GM19324 (cell line): Measurements from ENCODE around the gene C1D.
A peak's percentile ranks its signal among the peaks of the same experiment; 100 is the strongest.
"Not testable (repeated sequence)": the region's sequence is repeated elsewhere in the genome, so short reads cannot be mapped to it uniquely, and the experiment has no call there.

Experiments
- ATAC-seq: cut with Tn5 transposase; IDR thresholded peaks from one replicate; pipeline ENCODE4 v1.9.1; 2021; ENCODE audit warnings: mild to moderate bottlenecking, moderate library complexity; ENCODE audit not compliant: unreplicated experiment, low FRiP score

Gene C1D, protein sequence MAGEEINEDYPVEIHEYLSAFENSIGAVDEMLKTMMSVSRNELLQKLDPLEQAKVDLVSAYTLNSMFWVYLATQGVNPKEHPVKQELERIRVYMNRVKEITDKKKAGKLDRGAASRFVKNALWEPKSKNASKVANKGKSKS

DNA sequence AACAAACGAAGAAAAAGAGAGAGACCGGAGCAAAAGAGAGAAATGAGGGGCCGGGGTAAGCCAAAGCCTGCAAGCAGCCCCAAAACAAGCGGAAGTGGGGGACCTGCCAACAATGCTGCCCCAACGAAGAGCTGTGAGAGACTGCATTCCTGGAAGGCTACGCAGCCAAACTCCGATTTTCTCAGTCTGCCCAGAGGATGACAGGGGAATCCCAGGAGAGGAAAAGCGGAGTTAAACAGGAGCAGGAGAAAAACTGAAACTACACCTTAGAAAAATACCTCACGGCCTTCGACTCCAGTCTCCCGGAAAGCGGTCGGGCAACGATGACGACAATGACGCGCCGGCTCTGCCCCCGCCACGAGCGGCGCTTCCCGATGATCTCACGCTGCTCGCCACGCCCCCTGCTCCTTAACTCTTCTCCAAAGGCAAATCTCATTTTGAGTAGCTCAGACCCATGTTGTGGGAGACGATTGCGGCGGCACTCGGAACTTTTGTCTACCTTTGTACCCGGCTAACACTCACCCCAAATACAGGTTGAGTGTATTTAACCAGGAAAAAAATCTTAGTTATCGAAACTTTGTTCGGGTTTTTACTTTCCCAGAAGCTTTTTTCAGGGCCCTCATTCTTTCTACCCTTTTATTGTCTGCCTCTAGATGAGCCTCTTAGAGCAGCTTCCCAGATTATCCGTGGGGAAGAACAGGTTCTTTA, at the start of gene C1D:
Gene C1D (minus strand): TSS at position 325 of the 708 bp plus-strand sequence. CDS start 15,694 bp downstream, outside the sequence.
- ATAC-seq = peak; percentile 96

DNA sequence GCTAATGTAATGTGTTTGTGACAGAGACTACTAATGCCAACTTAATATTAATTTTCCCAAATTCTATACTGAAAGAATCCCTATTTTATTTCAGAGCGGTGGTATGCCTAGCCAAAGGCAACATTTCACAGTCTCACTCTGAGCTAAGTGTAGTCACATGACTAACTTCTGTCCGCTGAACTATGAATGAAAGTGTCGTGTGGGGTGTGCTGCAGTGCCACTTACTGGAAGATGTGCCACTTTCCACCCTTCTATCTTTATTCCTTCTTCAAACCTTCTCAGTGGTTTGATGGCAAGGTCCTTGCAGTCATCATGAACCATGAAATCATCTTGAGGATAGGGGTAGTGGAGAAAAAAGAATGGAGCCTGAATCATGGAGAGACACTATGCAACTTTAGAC, 47.3 kb upstream of the C1D start:
- ATAC-seq = peak; percentile 96

DNA sequence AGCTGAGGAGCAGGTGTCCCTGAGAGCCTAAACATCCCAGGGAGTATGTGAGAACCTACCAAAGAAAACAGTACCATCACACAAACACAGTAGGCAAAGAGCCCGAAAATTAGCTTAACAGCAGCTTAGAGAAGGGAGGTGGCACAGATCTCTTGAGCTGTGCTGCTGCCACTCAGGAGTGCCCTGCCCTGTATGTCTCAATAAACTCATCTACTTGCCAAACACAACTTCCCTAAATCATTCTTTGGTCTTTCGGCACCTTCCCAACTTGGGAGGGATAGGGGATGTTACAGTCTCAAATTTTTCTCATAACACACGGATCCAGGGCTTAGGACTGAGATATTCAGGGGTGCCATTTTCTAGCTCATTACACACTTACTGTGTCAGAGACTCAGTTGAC, 45.3 kb upstream of the C1D start:
- ATAC-seq = no peak

DNA sequence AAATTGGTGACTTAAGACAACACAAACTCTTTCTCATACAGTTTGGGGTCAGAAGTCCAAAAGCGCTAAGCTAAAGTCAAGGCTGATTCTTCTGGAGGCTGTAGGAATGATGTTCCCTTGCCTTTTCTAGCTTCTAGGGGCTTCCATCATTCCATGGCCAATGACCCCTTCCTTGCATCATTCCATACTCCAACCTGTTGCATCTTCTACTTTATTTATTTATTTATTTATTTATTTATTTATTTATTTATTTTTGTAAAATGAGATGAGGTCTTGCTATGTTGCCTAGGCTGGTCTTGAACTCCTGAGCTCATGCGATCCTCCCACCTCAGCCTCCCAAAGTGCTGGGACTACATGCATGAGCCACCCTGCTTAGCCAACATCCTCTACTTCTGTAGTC, 44.7 kb upstream of the C1D start:
- ATAC-seq = no peak

DNA sequence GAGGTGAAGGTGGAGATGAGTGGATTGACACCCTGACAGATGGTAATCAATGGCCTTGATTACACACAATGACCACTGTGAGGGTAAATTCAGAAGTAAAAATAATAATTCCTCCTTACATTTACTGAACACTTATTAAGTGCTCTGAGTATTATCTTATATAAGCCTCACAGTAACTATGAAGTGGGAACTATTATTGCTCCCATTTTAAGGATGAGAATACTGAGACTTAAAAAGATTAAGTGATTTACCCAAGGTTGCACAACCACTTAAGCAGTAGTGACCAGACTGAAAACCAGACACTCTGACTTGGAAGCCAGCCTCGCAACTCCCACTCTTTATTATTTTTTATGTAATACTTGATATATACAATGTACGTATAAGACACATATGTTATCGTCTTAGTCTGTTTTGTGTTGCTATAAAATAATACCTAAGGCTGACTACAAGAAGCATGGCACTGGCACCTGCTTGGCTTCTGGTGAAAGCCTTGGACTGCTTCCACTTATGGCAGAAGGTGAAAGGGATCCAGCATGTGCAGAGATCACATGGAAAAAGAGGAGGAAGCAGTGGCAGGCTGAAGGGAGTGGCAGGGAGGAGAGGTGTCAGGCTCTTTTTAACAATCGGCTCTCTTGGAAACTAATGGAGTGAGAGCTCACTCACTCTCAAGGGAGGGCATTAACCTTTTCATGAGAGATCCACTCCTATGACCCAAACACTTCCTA, 41.5 kb upstream of the C1D start:
- no peak for ATAC-seq

DNA sequence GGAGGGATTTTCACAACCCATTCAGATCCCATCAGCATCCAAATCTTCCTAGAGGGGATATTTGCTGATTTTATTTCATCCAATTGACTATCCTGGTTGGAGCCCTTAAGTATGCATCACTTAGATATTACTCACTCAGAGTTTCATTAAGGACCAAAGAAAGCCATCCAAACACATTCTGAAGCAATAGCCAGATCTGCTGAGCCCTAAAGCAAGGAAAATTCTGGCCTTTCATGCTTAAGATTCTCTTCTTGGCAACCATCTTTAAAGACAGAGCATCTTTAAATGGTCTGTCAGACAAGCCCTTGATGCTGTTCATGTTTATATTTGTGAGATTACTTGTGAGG, 40.9 kb upstream of the C1D start:
- ATAC-seq = no peak

DNA sequence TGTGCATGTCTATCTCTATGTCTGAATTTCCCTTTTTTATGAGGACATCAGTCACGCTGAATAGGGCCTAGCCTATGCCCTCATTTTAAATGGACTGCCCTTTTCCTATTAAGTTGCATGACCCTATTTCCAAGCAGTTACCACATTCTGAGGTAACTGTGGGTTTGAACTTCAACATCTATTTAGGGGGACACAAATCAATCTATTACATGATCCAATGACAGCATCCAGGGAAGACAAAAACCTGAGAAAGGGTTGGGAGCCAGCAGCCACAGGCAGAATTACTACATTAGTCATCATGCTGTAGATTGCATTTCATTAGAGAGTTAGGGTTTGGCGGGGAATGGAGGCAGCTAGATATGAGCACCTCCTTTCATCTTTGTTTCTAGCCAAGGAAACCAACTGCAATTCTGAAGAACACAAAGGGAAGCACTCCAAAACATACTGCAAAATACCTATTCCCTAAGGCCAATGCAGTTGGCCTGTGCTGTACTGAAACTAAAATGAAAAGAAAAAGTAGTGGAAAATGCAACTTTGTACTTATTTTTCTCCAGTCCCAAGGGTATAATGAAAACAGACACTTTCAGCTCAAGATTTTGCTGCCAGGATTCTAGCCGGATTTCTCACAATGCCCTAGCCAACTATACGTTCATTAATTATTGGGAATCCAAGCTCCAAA, 40.4 kb upstream of the C1D start:
- no peak for ATAC-seq

DNA sequence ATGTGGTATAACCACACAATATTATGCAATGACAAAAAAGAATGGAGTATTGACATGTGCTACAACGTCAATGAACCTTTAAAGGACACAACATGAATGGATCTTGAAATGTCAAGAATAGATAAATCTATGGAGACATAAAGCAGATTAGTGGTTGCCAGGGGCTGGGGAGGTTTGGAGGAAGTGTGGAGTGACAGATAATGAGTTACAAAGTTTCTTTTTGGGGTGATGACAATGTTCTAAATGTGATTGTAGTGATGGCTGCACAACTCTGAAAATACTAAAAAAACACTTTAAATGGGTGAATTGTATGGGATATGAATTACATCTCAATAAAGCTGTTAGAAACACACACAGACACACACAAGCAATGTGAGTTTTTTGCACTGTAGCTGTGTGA, 37.4 kb upstream of the C1D start:
- ATAC-seq = no peak

DNA sequence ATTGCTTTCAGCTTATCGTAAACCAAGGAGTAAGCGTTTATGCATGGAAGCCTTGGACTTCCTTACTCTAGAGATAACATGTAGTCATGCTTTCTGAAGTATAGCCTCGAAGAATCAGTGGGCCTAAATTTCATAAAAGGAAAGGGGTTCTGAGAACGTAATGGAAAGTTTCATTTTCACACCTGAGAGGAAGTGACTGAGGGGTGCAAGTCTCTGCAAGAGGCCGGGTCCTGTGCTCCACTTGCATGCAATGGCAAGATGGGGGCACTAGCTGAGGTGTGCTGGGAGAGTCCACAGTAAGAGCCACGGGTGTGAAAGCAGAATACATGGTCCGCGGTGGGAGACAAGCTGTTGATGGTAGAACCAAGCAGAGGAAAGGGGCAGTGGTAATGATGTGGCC, 36.5 kb upstream of the C1D start:
- no peak for ATAC-seq

DNA sequence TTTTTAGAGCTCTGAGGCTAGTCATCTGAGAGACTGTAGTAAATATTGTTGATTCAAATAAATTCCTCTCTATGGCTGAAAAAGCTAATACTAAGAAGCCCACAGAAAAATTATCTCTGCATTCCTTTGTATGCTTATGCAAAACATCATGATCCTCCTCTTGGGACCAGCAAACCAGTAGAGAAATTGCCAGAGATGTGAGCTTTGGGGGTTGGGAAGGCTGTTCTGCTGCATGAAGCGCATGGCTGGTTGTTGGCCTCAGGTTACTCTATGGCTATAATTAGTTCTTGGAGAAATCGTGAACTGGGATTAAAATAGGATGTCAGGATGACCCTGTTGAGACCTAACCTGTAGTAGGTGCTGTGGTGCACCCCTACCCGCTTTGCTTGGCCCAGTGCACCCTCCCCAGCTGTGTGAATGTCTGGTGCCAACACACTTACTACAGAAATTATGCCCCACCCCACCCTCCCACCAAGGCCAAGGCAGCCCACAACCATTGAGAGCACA, 35.5 kb upstream of the C1D start:
- ATAC-seq = no peak

DNA sequence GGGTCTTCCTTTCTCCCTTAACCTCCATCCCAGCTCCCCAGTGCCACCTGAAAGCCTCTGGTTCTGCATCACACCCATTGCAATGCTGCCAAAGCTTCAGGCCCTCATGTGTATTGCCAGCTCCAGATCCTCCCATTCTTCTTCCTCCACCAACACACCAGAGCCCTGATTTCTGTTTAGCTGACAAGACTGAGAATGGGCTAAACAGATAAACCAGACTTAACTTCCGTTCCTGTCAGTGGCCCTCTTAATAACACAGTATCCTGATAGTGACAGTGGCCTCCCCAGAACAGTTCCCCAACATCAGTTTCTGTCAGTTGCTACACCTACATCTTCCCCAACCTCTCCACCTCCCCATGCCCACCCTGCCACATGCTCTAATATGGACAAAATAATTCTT, 31.3 kb upstream of the C1D start:
- no peak for ATAC-seq

DNA sequence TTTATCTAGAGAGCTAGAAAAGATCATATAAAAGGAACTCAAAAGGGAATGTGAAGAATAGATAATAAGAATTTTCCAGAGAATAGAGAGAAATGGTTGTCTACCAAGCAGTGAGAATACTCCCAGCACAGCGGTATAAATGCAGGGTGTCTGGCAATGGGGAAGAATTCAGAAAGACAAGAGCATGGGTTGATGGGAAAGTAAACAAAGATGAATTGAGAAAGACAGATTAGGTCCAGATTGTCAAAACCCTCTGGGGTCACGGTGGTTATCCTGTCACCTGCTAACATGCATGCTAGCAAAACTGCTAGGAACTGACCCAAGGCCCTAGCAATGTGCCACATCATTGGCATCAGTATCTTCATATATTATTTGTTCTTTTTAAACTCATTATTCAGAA, 30.8 kb upstream of the C1D start:
- no peak for ATAC-seq

DNA sequence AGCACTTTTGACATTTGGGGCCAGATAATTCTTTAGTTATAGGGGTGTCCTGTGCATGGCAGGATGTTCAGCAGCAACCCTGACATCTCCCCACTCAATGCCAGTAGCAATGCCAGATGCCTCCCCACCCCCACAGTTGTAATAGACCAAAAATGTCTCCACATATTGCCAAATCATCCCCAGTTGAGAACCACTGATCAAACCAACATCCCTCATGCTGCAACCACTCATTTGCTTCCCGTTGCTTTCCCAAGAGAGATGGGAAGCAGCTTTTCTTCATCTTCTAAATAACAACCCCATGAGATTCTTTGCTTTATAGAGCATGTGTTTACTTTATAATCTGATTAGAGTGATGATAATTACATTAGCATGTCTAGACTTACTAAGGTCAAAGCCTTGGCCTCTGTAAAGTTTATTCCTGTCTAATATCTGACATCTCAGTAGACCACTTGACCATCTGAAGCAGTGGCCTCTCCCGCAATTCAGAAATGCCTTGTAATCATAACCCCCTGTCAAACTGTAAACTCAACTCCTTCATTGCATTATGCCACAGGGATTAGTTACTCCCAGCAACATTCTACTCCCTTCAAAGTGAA, 28.7 kb upstream of the C1D start:
- ATAC-seq = no peak

DNA sequence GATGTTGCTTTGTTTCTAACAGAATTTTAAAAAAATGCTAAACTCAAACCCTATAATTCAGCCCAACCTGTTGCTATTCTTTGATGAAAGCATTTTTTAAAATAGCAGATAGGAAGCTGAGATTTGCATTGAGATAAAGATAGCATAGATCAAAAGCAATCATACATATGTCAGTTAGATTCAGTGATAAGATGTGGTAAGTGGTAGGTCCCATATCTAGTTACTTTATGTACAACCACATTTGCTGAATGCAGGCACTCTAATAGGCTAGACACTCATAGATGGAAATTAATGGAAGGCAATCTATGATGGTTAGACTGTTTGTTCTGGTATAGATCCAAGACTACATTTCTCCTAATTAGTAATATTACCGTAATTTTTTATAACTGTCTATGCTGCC, 27.2 kb upstream of the C1D start:
- ATAC-seq = no peak

DNA sequence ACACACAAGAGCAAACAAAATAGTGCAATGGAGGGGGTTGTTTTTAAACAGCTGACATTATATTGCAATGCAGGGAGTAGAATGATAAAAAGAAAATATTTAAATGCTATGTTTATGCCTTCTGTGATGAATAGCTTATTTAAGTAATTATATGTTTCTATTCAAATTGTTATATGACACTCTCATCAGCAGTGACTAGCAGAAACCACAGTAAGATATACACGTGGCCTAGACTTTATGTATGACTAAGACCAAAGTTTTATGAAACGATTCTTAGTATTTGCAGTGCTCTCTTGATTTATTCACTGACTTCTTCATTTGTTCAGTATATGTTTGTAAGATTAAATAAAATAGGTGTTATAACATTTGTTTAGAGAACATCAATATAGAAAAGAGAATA, 26.1 kb upstream of the C1D start:
- ATAC-seq = no peak

DNA sequence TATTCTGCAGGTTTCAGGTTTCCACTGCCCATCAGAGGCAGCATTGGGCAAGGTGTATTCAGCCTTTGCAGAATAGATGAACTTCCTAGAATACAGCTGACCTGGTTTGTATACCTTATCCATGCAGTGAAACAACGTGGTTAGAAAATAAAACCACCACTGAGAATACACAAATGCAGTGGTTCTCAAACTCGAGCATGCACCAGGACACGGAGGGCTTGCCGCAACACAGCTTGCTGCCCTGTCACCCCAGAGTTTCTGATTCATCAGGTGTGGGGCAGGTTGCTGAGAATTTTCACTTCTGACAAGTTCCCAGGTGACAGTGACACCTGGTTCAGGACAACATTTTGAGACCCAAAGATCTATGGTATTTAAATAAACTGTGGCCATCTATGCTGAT, 23.4 kb upstream of the C1D start:
- no peak for ATAC-seq

DNA sequence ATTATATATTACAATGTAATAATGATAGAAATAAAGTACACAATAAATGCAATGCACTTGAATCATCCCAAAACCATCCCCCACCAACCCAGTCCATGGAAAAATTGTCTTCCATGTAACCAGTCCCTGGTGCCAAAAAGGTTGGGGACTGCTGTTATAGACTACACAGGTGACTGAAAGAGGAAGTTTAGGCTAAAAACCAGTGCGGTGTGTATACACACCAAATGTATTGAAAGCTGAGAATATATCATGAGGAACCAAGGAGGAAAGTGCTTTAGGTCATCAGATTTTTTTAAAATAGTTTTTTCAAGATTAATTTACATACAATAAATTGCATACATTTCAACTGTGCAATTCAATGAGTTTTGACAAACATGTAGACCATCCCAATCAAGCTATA, 20.5 kb upstream of the C1D start:
- ATAC-seq = no peak

DNA sequence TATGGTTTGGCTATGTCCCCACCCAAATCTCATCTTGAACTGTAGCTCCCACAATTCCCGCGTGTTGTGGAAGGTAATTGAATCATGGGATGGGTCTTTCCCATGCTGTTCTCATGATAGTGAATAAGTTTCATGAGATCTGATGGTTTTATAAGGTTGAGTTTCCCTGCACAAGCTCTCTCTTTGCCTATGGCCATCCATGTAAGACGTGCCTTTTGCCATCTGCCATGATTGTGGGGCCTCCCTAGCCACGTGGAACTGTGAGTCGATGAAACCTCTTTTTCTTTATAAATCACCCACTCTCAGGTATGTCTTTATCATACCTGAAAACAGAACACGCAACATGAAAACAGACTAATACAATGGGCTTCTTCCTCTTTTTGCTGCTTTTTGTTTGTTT, 11.2 kb upstream of the C1D start:
- no peak for ATAC-seq

DNA sequence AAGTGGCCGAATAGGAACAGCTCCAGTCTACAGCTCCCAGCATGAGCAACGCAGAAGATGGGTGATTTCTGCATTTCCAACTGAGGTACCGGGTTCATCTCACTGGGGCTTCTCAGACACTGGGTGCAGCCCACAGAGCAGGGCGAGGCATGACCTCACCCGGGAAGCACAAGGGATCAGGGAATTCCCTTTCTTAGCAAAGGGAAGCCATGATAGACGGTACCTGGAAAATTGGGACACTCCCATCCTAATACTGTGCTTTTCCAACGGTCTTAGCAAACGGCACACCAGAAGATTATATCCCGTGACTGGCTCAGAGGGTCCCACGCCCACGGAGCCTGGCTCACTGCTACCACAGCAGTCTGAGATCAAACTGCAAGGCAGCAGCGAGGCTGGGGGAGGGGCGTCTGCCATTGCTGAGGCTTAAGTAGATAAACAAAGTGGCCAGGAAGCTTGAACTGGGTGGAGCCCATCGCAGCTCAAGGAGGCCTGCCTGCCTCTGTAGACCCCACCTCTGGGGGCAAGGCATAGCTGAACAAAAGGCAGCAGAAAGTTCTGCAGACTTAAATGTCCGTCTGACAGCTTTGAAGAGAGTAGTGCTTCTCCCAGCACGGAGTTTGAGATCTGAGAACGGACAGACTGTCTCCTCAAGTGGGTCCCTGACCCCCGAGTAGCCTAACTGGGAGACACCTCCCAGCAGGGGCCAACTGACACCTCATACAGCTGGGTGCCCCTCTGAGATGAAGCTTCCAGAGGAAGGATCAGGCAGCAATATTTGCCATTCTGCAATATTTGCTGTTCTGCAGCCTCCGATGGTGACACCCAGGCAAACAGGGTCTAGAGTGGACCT, 1.2 kb upstream of the C1D start:
- not testable (repeated sequence) for ATAC-seq

DNA sequence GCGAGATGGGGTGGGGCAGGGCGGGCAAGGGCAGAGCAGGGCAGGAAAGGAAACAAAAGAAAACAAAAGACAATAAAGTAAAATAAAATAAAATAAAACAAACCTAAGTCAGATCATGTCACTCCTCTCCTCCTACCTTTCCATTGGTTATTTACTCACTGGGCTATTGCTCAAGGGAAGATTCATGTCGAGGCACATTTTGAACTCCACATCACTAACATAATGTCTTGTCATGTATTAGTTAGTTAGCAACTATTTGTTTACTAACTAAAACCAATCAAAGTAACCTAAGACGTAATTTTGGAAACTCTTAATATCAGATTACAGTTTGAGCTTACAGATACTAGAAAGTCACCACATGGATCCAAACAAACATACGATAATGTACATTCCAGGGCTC, 2.2 kb downstream of the C1D start:
- ATAC-seq = no peak
